GM12878 (cell line): ENCODE results near the gene GLUL. TPM values are rescaled to one million over a fixed set of nuclear protein-coding genes. Genes with fewer than 3 reads are reported as not detected.

ENCODE experiments used
- ATAC-seq: fragments of 200-7000 bp; cut with Tn5 transposase; 3 replicates; pipeline ENCODE4 v1.9.1; 2020; ENCODE audit warnings: mild to moderate bottlenecking, moderate library complexity
- BruUV-seq: library from RNA; stranded (reverse); fragments of 400-500 nt; replicated peaks from 2 replicates; lab custom pipeline; 2021; lab: Mats Ljungman, UMichigan
- CTCF ChIA-PET: fragments of 300-600 bp; sonication (Branson Sonifier 250); formaldehyde crosslinking; extraction: SDS; loops from one replicate; lab custom pipeline; 2021; ENCODE audit warnings: inconsistent platforms; lab: Yijun Ruan, JAX
- POLR2A ChIA-PET: fragments of 350-600 bp; formaldehyde crosslinking; extraction: SDS; loops from one replicate; lab custom pipeline; 2021; ENCODE audit warnings: inconsistent platforms; lab: Charles Lee
- RAD21 ChIA-PET: fragments of 300-600 bp; sonication (Branson Sonifier 250); formaldehyde crosslinking; loops from one replicate; lab custom pipeline; 2023; ENCODE audit warnings: antibody characterized with exemption; ENCODE audit not compliant: unreplicated experiment; lab: Charles Lee
- SMC1A ChIA-PET: fragments of 300-600 bp; sonication (Branson Sonifier 250); formaldehyde crosslinking; loops from one replicate; lab custom pipeline; 2023; ENCODE audit not compliant: unreplicated experiment, uncharacterized antibody; lab: Charles Lee
- DNase-seq: peaks from one replicate; pipeline ENCODE4 v3.0.0-alpha.2; 2011; ENCODE audit warnings: low read depth, low spot score
- FAIRE-seq: peaks from 3 replicates; lab custom pipeline; 2011; peaks lifted over from hg19 to GRCh38; lab: Jason Lieb, UNC
- H2AFZ ChIP-seq: 2 replicates; pipeline ENCODE4 v1.6.0; 2011; ENCODE audit warnings: low read depth, low read length, control low read depth; ENCODE audit not compliant: control insufficient read depth
- H3K27ac ChIP-seq: 2 replicates; pipeline ENCODE4 v1.5.1; 2011; ENCODE audit warnings: control low read depth; ENCODE audit not compliant: control insufficient read depth, insufficient read depth
- H3K27me3 ChIP-seq, 2 experiments: replicated peaks in 1 of 2; 2 replicates each; pipeline versions ENCODE4 v1.6.0 to v1.6.1; 2011; ENCODE audit warnings: low read length in 1 of 2; ENCODE audit not compliant: control insufficient read depth in 2 of 2, insufficient read depth in 2 of 2
- H3K36me3 ChIP-seq, 2 experiments: 2 replicates each; pipeline ENCODE4 v1.5.1; 2011; ENCODE audit warnings: low read length in 1 of 2; ENCODE audit not compliant: control insufficient read depth in 2 of 2, insufficient read depth in 2 of 2
- H3K4me1 ChIP-seq: 2 replicates; pipeline ENCODE4 v1.6.1; 2011; ENCODE audit warnings: mild to moderate bottlenecking, low read length, moderate library complexity, mixed read lengths; ENCODE audit not compliant: control insufficient read depth, insufficient read depth
- H3K4me2 ChIP-seq: 2 replicates; pipeline ENCODE4 v1.6.0; 2011; ENCODE audit warnings: control low read depth; ENCODE audit not compliant: control insufficient read depth, insufficient read depth
- H3K4me3 ChIP-seq: fragments of 200-600 bp; sonication (generic); 2 replicates; pipeline ENCODE4 v1.5.1; 2016
- H3K79me2 ChIP-seq: 2 replicates; pipeline ENCODE4 v1.6.0; 2011; ENCODE audit warnings: low read length; ENCODE audit not compliant: control insufficient read depth, insufficient read depth
- H3K9ac ChIP-seq: 2 replicates; pipeline ENCODE4 v1.8.0; 2011; ENCODE audit warnings: low read length, control low read depth, mixed read lengths; ENCODE audit not compliant: control insufficient read depth, insufficient read depth
- H3K9me3 ChIP-seq: replicated peaks from 3 replicates; pipeline ENCODE4 v1.5.1; 2011; ENCODE audit warnings: mild to moderate bottlenecking, low read length; ENCODE audit not compliant: control insufficient read depth, insufficient read depth
- H4K20me1 ChIP-seq: 2 replicates; pipeline ENCODE4 v1.6.0; 2011; ENCODE audit not compliant: control insufficient read depth, insufficient read depth
- BHLHE40 ChIP-seq, 2 experiments: fragments of 450-650 bp in 1 of 2; IDR thresholded peaks; 2 replicates each; pipeline ENCODE4 v1.6.1; 2011 to 2017; ENCODE audit warnings: low read depth in 2 of 2, borderline replicate concordance in 1 of 2, improper control_type of control experiment in 1 of 2, low read length in 1 of 2, mild to moderate bottlenecking in 1 of 2
- CEBPZ ChIP-seq: fragments of 150-350 bp; IDR thresholded peaks from 2 replicates; pipeline ENCODE4 v1.6.1; 2016; ENCODE audit warnings: low read depth, low read length
- E4F1 ChIP-seq: fragments of 450-650 bp; IDR thresholded peaks from 2 replicates; pipeline ENCODE4 v1.6.1; 2018; ENCODE audit warnings: borderline replicate concordance, mild to moderate bottlenecking; ENCODE audit not compliant: partially characterized antibody
- HDGF ChIP-seq: fragments of 450-650 bp; IDR thresholded peaks from 2 replicates; pipeline ENCODE4 v1.6.1; 2016; ENCODE audit warnings: antibody characterized with exemption
- JUNB ChIP-seq: IDR thresholded peaks from 2 replicates; pipeline ENCODE4 v1.6.1; 2016; ENCODE audit warnings: antibody characterized with exemption, mild to moderate bottlenecking
- MYB ChIP-seq: fragments of 150-350 bp; IDR thresholded peaks from 2 replicates; pipeline ENCODE4 v1.6.1; 2014; ENCODE audit warnings: mild to moderate bottlenecking, low read depth, low read length, borderline replicate concordance
- POLR2A ChIP-seq: IDR thresholded peaks from 2 replicates; pipeline ENCODE4 v1.6.1; 2011; ENCODE audit warnings: low read depth, mild to moderate bottlenecking, low read length
- TCF3 ChIP-seq: IDR thresholded peaks from 2 replicates; pipeline ENCODE4 v1.6.1; 2012; ENCODE audit warnings: low read depth, mild to moderate bottlenecking, low read length, borderline replicate concordance; ENCODE audit not compliant: insufficient read depth
- YBX1 ChIP-seq: fragments of 450-650 bp; IDR thresholded peaks from 2 replicates; pipeline ENCODE4 v1.6.1; 2016; ENCODE audit warnings: antibody characterized with exemption
- WGBS: methylation state at CpG from one replicate; pipeline ENCODE4 v1.1.6; 2016; ENCODE audit warnings: low lambda C conversion rate; ENCODE audit not compliant: insufficient replicate concordance, insufficient coverage; ENCODE audit errors: missing lambda C conversion rate; 5-methylcytosine and 5-hydroxymethylcytosine counted together
- in situ Hi-C: fragments of 300-500 bp; cut with MboI; formaldehyde crosslinking; loops from 9 replicates; pipeline ENCODE4 v1.14.3; 2018; ENCODE audit warnings: mixed read lengths
- intact Hi-C: fragments of 100-400 bp; cut with micrococcal nuclease; formaldehyde crosslinking; loops from one replicate; pipeline ENCODE4 v1.14.2; 2022; ENCODE audit not compliant: unreplicated experiment
- polyA plus RNA-seq, 11 experiments: library from polyadenylated mRNA; depleted of rRNA in 4 of 11; unstranded in 6 of 11; stranded (reverse) in 5 of 11; fragments of >200 nt; fragmentation: Nextera tagmentation in 4 of 11; fragmentation: Illumina TruSeq in 1 of 11; extraction: Ambion mirVana in 4 of 11; extraction: Trizol in 1 of 11; gene quantifications; 1 replicate in 1 of 11; 2 replicates in 10 of 11; pipeline versions ENCODE4 v1.2.1 to v1.2.3, GENCODE V29; 2011 to 2016; ENCODE audit warnings: inconsistent platforms in 2 of 11, missing spikeins in 2 of 11, low read depth in 1 of 11
- total RNA-seq, 4 experiments: library from RNA; depleted of rRNA in 3 of 4; stranded (reverse); fragments of >200 nt in 3 of 4; fragmentation: Illumina TruSeq in 1 of 4; extraction: Trizol in 1 of 4; gene quantifications; 2 replicates each; pipeline versions ENCODE4 v1.2.1 to v1.2.3, GENCODE V29; 2013 to 2021

The GLUL gene
- total and polyA plus RNA-seq, 10 of the 15 experiments (the other 5 are each of a cell fraction or from before 2014, with no cell fraction given), result 2.3 to 392 (median 164) TPM

GRCh38 chr1:182384387-182384960, 7.1 kb downstream of the GLUL start (continued):
- TF ChIP-seq JUNB, result no peak
- TF ChIP-seq HDGF, result no peak
- TF ChIP-seq POLR2A, result no peak
- TF ChIP-seq TCF3, result no peak

- H3K4me2 ChIP-seq, result no peak overlapping the region
- no peaks in the 10 kb centered on the region for H4K20me1 ChIP-seq
- no peak overlapping the region for H2AFZ ChIP-seq
- no peaks in the 10 kb centered on the region for H3K27me3 ChIP-seq
- FAIRE-seq, result no peak
- no peak overlapping the region for H3K4me3 ChIP-seq
- ATAC-seq, result no peak
- H3K9me3 ChIP-seq, result no peaks in the 10 kb centered on the region
- H3K79me2 ChIP-seq, result no peaks in the 10 kb centered on the region
- TF ChIP-seq BHLHE40 (IDR thresholded peaks at IDR 0.05; ENCODE audit: borderline replicate concordance in 1 of 2, low read depth in 2 of 2, low read length in 1 of 2) (no peak), CEBPZ (no peak), E4F1 (no peak), MYB (no peak), YBX1 (no peak)
- ChIA-PET SMC1A (no interaction called here), RAD21 (no interaction called here), CTCF (no interaction called here), POLR2A (no interaction called here)
- no peaks in the 10 kb centered on the region for H3K4me1 ChIP-seq
- intact Hi-C loops (no loop called here), in situ Hi-C loops (no loop called here)
- WGBS, result 72% methylated on average over 7 of the region's 7 CpGs
- peaks cover 0 to 5% of the 10 kb centered on the region in 2 experiments; a peak in 3 of 4 replicates for H3K36me3 ChIP-seq
- no TSS peak for BruUV-seq
- H3K9ac ChIP-seq, result no peak overlapping the region
- no peak for DNase-seq
- no peak overlapping the region for H3K27ac ChIP-seq
Observed at GRCh38 chr1:182383934-182384333, 7.7 kb downstream of the GLUL start.
